Body of pancreas (tissue), 4 donors: ENCODE data around the gene RGS12. TPM values are rescaled to one million over a fixed set of nuclear protein-coding genes. Genes with fewer than 3 reads are reported as not detected.

ENCODE experiments used
- ATAC-seq: fragments of 150-250 bp; one replicate; pipeline ENCODE4 v1.9.1; 2016
- DNase-seq, 4 donors: peaks; one replicate each; pipeline ENCODE4 v3.0.0-alpha.2; 2019
- H3K27ac ChIP-seq, 4 donors: fragments of 200-600 bp; sonication (generic); 1 replicate in 3 of 4; 2 replicates in 1 of 4; pipeline versions ENCODE4 v1.5.1 to v1.6.1; 2016 to 2019; ENCODE audit warnings: mild to moderate bottlenecking in 1 of 4, mixed read lengths in 1 of 4, moderate library complexity in 1 of 4
- H3K27me3 ChIP-seq, 2 donors: fragments of 200-600 bp; sonication (generic); one replicate each; pipeline ENCODE4 v1.6.0; 2016; ENCODE audit warnings: mild to moderate bottlenecking in 1 of 2
- H3K36me3 ChIP-seq, 2 donors: fragments of 200-600 bp; sonication (generic); replicated peaks in 1 of 2; 2 replicates each; pipeline ENCODE4 v1.5.1; 2016; ENCODE audit warnings: low read depth in 2 of 2; ENCODE audit not compliant: insufficient read depth in 1 of 2
- H3K4me1 ChIP-seq: fragments of 200-600 bp; sonication (generic); one replicate; pipeline ENCODE4 v1.6.0; 2016
- H3K4me3 ChIP-seq, 2 donors: fragments of 200-600 bp; sonication (generic); 1 replicate in 1 of 2; 2 replicates in 1 of 2; pipeline ENCODE4 v1.5.1; 2016 to 2019
- H3K9me3 ChIP-seq, 3 donors: fragments of 200-600 bp; sonication (generic); 1 replicate in 2 of 3; 2 replicates in 1 of 3; pipeline ENCODE4 v1.5.1; 2016
- CTCF ChIP-seq, 7 experiments: fragments of 450-650 bp in 4 of 7; fragments of 200-600 bp in 3 of 7; sonication (generic) in 3 of 7; IDR thresholded peaks; one replicate each; pipeline ENCODE4 v1.5.1; 2016 to 2019; ENCODE audit warnings: antibody characterized with exemption in 7 of 7
- POLR2A ChIP-seq, 3 donors: fragments of 450-650 bp; IDR thresholded peaks; one replicate each; pipeline ENCODE4 v1.6.1; 2016; ENCODE audit warnings: antibody characterized with exemption in 3 of 3, mild to moderate bottlenecking in 2 of 3
- WGBS, 2 donors: methylation state at CpG; one replicate each; pipeline ENCODE4 v1.1.5; 2017; 5-methylcytosine and 5-hydroxymethylcytosine counted together
- intact Hi-C: fragments of 100-400 bp; cut with DNase I; formaldehyde crosslinking; loops from one replicate; pipeline ENCODE4 v1.15.1; 2023
- total RNA-seq, 2 donors: library from RNA; depleted of rRNA; stranded (reverse); fragments of >200 nt; gene quantifications; one replicate each; pipeline ENCODE4 v1.1.0, GENCODE V29; 2016

Gene RGS12
- total RNA-seq, 2 donors from 2014 or later = 9.1 to 12.5 TPM

GRCh38 chr4:3245676-3246075 lies 47.1 kb upstream of the RGS12 start:
- no peak overlapping the region for H3K4me3 ChIP-seq
- no peaks in the 10 kb centered on the region for H3K9me3 ChIP-seq
- peaks cover 17% of the 10 kb centered on the region for H3K4me1 ChIP-seq
- no peak for ATAC-seq
- intact Hi-C loops = no loop called here
- no peaks in the 10 kb centered on the region for H3K36me3 ChIP-seq
- no peak for DNase-seq
- no peak for TF ChIP-seq CTCF (IDR thresholded peaks at IDR 0.05)
- no peak for TF ChIP-seq POLR2A (IDR thresholded peaks at IDR 0.05)
- no peaks in the 10 kb centered on the region for H3K27me3 ChIP-seq
- WGBS, 2 donors = 78% methylated on average over 5 of the region's 6 CpGs; no CpG with 5 or more reads in 1 of the 2 donors
- no peak overlapping the region for H3K27ac ChIP-seq

GRCh38 chr4:3246458-3247398 lies 46.1 kb upstream of the RGS12 start:
- TF ChIP-seq POLR2A (IDR thresholded peaks at IDR 0.05) (no peak), CTCF (IDR thresholded peaks at IDR 0.05) (no peak)
- Histone ChIP-seq H3K9me3 (no peaks in the 10 kb centered on the region), H3K36me3 (no peaks in the 10 kb centered on the region), H3K27ac (no peak overlapping the region), H3K4me3 (no peak overlapping the region), H3K27me3 (no peaks in the 10 kb centered on the region), H3K4me1 (peaks cover 6% of the 10 kb centered on the region)
- WGBS, 2 donors = 64 to 88% methylated on average over 1 to 12 of the region's 16 CpGs
- intact Hi-C loops = no loop called here
- ATAC-seq (no peak), DNase-seq (no peak)

- no peak overlapping the region for H3K4me3 ChIP-seq
- ATAC-seq = no peak
- intact Hi-C loops = no loop called here
- H3K4me1 ChIP-seq = no peaks in the 10 kb centered on the region
- TF ChIP-seq POLR2A (IDR thresholded peaks at IDR 0.05) = no peak
- no peak for TF ChIP-seq CTCF (IDR thresholded peaks at IDR 0.05)
- H3K36me3 ChIP-seq = no peaks in the 10 kb centered on the region
- H3K27ac ChIP-seq = no peak overlapping the region
- no peaks in the 10 kb centered on the region for H3K9me3 ChIP-seq
- no peak for DNase-seq
- no peaks in the 10 kb centered on the region for H3K27me3 ChIP-seq
- WGBS, 2 donors = 63 to 88% methylated on average over 2 to 20 of the region's 21 CpGs
Measured at GRCh38 chr4:3247399-3248177, 45.2 kb upstream of the RGS12 start.

- no peaks in the 10 kb centered on the region for H3K4me1 ChIP-seq
- no peaks in the 10 kb centered on the region for H3K27me3 ChIP-seq
- no peak overlapping the region for H3K27ac ChIP-seq
- WGBS, 2 donors = 94% methylated on average over 8 of the region's 14 CpGs; no CpG with 5 or more reads in 1 of the 2 donors
- intact Hi-C loops = no loop called here
- no peaks in the 10 kb centered on the region for H3K9me3 ChIP-seq
- DNase-seq (no peak), ATAC-seq (no peak)
- no peak overlapping the region for H3K4me3 ChIP-seq
- no peaks in the 10 kb centered on the region for H3K36me3 ChIP-seq
- TF ChIP-seq POLR2A (IDR thresholded peaks at IDR 0.05) (no peak), CTCF (IDR thresholded peaks at IDR 0.05) (no peak)
Measured at GRCh38 chr4:3248178-3248480, 44.7 kb upstream of the RGS12 start.
